Measurements from ENCODE around the gene CCNJL.
"Not testable (repeated sequence)": the region's sequence is repeated elsewhere in the genome, so short reads cannot be mapped to it uniquely, and the experiment has no call there.

The CCNJL gene, protein sequence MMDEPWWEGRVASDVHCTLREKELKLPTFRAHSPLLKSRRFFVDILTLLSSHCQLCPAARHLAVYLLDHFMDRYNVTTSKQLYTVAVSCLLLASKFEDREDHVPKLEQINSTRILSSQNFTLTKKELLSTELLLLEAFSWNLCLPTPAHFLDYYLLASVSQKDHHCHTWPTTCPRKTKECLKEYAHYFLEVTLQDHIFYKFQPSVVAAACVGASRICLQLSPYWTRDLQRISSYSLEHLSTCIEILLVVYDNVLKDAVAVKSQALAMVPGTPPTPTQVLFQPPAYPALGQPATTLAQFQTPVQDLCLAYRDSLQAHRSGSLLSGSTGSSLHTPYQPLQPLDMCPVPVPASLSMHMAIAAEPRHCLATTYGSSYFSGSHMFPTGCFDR

DNA sequence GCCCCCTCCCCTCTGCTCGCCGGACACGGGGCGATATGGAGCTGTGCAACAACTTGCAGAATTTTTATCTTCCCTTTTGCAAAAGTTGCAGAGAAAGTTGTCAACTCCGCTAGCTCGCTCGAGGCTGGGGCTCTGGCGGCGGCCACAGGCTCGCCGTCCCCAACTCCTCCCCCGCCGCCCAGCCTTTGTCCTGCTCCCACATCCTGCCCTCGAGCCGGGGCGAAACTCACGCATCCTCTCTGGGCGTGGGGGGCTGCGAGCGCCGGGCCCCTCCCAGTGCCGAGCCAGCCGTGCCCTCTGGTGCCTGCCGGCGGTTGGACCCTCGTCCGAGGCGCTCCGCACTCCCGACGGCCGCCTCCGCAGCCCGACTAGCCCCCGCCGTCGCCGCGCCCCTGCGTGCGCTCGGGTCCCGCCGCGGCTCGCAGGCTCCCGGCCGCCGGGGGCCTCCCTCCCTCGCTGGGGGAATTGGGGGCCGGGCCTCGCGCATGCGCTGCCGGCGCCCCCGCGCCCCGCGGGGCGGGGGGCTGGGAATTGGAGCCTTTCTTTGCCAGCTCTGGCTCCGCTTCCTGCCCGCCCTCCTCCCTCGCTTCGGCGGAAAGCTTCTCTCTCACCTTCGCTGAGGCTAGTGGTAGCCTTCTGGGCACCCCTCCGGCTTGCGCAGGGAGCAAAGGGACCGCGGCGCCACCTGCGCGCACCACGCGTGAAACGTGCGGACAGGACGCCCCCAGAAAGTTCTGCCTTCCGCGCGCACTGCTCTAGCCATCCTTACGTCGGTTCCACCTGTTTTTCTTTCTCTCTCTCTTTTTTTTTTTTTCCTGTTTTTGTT lies at the start of gene CCNJL:
Gene CCNJL (minus strand): TSS at position 431 of the 826 bp plus-strand sequence. CDS start 641 bp downstream, outside the sequence.
- no peak for DNase-seq (ENCODE audit: low read depth in 2 of 2)

DNA sequence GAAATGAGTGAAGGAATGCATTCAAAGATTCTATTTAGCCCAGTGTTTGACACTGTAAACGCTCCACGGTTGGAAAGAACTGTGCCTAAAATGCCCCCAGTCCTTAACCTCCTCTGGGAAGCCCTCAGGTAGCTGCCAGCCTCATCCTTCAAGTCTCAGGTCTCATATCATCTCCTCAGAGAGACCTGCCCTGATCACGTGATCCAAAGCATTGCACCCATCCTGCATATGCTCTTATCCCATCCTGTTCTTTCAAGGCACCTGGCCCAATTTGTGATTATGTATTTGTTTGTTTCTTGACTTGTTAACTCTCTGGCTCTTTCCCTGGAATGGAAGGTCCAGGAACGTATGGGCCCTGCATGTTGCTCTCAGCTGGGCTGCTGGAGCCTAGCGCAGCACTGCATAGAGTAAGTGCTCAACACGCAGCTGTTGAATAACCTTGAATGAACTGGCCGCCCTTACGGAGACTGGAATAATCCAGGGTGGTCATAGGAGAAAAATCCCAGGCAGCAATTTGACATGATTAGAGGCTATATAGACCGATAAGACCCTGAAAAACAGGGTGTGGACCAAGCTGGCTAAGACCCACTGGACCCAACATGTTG lies 49.4 kb upstream of the CCNJL start:
- DNase-seq (ENCODE audit: low read depth in 2 of 2) = no peak

DNA sequence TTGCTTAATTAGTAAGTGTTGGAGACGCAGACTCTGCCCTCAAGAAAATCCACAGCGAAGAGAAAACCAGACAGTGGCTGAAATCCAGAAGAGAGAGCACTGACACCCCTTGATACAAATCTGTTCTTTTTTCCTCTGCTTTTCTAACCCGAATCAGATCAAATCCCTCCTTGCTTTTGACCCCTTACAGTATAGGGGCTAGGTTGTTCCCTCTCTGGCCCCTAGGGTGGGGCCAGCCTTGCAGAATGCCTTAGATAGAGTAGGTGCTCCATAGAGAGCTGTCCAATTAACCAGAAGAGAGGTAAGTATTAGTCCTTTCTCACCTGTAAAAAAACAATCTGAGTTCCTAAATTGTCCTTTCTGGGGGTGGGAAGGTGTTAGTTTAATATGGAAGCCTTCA lies 47.9 kb upstream of the CCNJL start:
- DNase-seq (ENCODE audit: low read depth in 2 of 2) = no peak

DNA sequence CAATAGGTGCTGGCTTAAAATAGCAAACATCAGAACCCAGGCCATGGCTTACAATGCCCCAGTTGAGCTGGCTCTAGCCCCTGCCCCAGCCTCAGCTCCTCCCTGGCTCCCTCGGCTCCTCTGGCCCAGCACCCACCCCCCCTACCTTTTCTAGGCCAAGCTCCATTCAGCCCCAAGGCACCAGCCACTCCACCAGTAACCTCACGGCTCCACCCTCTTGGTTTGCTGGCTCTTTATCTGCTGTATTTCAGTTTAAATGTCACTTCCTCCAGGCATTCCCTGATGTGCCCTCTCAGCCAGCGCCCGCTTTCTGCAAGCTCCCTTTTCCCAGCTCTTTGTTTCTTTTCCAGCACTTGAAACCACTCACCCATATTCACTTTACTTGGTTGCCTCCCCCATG lies 47.5 kb upstream of the CCNJL start:
- no peak for DNase-seq (ENCODE audit: low read depth in 2 of 2)

DNA sequence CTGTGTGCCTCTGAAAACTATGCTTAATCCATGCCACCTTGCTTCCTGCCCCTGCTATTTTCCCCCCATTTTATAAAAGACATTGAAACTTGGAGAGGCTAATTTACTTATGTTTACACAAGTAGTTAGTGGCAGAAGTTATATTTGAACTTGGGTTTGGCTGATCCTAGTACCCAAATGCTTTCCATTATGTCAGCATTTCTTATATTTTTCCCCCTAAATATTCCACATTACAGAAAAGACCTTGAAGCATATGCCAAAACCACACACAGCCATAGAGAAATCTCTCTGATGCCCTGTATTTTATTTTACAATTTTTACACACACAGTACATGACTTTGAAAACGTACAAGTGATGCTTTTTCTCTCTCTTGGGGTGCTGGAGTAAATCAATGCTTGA lies 46.9 kb upstream of the CCNJL start:
- DNase-seq (ENCODE audit: low read depth in 2 of 2) = no peak

DNA sequence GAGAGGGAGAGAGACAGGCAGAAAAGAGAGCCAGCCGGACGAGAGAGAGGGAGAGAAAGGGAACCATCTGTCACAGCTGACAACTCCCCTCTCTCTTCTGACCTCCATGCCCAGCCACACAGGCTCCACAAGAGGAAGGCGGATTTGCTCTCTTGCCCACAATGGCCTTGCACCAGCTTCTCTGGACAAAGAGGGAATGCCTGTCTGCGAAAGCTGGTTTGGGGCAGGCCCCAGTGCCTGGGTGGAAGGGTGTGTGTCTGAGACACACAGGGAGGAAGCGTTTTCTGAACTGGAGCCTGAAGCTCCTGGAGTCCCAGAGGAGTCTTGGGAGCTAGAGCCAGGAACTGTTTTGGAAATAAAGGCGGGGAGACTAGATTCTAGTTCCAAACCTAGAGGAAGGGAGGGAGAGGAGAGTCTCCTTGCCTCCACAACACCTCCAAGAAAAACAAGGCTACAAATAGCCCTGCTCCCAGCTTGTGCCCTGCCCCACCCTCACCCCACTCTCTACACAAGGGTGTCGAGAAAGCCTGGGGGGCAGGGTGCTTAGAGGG lies 45.6 kb upstream of the CCNJL start:
- DNase-seq (ENCODE audit: low read depth in 2 of 2) = no peak

DNA sequence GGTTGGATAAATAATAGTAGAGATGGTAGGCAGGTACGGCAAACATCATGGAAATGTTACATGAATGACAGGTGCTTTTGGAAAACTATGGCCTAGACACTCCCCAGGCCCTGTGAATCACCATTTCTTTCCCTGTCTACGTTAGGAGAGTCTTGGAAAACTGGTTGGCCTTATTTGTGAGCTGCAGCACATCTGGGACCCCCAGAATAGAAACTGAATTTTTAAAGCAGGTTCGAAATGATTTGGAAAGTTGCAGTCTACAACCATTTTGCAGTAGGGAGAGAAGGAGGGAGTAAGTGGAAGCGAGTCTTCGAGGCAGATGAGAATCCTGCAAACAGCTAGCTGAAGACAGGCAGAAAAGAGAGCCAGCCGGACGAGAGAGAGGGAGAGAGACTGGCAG lies 45.0 kb upstream of the CCNJL start:
- DNase-seq (ENCODE audit: low read depth in 2 of 2) = no peak

DNA sequence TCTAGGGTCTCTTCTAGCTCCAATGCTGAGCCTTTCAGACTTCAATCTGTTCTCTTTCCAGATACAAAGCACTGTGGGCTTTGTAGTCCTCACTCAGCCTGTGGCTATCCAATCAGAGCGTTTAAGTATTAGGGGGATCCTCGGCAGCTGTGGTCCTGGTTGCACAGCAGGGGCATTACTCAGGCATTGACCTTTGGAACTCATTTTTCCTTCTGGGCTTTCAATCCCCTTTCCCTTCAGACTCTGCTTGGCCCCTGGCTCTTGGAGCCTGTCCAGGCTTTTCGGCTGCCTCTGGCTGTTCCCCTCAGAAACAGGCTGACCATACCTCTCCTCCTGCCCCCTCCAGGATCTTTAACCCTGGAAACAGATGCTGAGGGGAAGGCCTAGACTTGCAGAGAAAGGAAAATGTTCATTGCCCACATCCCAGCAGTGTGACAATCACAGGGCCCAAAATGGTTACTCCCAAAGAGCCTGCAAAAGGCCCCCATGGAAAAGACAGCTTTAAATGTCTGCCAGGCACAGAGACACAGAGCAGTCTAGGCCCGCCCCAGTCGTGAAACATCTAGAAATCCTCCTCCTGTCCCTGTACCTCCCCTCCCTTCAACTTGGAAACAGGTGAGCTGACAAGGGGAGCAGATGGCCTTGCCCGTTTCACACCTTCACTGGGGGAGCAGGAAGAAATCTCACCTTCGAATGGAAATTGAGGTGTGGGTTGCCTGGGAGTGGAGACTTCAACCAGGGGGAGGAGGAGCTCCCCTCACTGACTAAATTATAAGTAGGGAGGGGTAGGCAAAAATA lies 44.4 kb upstream of the CCNJL start:
- no peak for DNase-seq (ENCODE audit: low read depth in 2 of 2)

DNA sequence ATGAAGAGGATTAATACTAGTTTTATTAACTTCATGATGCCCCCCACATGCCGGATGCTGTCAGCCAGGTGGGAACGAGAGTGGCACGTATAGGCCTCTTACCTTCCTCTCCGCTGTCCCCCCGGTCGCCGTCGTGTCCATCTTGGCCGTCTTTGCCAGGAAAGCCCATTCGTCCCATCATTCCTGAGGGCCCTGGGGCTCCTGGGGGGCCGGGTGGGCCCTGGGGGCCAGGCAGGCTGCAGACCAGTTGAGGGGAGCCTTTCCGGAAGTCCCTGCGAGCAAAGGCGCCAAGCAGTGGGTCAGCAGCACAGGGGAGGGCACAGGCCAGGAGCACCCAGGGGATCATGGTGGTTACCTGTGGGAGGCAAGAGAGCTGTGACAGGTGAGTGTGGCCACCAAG lies 42.3 kb upstream of the CCNJL start:
- DNase-seq (ENCODE audit: low read depth in 2 of 2) = no peak

DNA sequence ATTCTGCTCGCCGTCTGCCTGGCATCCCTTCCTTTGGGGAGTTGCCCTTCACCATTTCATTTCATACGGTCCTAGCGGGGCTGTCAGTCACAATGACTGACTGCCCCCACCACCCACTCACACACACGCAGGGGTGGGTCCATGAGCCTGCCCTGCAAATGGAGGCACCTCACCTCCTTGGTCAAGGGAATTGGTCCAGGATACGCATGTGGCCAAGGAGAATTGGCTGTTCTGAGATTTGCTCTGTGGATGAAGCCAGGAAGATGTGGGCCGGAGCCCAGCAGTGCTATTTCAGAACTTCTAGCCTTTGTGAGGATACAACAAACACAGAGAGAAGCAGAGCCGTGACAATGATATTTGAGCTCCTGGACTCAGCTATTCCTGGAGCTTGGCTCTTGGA lies 41.0 kb upstream of the CCNJL start:
- no peak for DNase-seq (ENCODE audit: low read depth in 2 of 2)

DNA sequence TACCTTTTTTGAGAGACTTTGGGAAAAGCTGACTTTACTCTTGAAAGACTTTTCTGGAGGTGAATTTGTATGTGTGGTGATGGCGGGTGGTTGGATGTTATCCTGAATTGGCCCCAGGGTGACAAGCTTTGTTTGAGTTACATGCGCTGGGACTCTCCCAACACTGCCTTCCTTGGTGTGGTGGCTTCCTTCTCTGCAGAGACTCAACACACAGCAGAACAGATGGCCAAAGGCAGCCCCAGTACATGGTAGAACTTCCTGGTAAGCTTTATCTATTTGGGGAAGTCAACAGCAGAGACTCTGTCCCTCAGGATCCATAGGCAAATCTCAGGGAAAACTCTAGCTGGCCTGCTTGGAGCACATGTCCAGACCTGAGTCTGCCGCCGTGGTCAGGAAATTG lies 39.9 kb upstream of the CCNJL start:
- no peak for DNase-seq (ENCODE audit: low read depth in 2 of 2)

DNA sequence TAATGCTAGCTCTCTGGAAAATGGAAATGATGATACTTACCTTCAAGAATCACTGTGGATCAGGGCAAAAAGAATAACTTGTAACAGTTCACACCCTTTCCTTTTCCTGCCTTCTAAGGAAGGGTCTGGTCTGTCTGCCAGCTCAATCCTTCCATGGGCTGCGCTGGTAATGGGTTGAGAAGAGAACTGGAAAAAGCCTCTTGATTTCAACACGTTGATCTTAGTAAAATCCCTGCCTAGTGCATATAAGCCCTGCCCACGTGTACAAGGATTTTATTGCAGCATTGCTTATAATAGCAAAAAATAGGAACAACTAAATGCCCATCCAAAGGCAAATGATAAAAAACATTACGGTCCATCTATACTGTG lies 37.6 kb upstream of the CCNJL start:
- DNase-seq (ENCODE audit: low read depth in 2 of 2) = no peak

DNA sequence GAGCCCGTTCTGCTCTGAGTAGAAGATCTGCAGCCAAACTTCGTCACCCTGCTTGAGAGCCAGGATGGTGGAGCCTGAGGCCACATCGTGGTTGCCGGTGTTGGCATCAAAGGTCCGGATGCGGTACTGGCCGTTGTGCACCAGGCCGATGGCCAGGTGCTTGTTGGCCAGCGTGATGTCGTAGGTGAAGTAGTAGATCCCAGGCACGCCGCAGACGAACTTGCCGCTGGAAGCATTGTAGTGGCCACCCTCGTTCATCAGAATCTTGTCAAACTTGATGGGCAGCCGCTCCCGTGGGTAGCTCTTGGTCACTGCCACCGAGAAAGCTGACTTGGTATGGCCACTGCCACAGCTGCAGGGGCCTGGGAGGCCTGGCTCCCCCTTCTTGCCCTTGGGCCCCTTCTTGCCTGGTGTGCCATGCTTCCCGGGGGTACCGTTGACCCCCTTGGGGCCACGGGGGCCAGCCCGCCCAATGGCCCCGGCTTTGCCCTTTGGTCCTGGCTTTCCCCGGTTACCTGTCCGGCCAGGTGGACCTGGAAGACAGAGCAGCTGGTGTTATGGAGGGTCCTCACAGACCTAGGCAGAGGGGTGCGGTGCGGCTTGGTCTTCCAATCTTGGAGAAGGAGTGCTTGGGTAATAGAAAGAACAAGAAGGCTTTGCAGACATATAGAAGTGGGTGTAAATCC lies 37.0 kb upstream of the CCNJL start:
- no peak for DNase-seq (ENCODE audit: low read depth in 2 of 2)

DNA sequence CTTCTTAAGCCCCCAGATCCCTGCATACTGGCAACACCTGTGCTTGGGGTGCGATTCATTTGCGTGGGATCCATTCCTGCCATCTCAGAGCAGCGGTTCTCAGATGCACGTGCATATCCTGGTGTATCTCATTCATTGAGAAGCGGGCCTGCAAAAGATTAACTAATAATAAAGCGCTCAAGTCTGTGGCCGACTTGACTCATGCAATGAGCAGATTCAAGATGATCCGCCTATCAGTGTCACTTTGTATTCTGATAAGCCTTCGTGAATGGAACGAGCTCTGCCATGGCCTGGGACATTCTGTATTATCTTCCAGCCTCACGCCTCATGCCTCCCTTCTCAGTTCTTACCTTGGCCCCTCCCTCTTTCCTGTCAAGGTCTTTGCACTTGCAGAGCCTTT lies 35.7 kb upstream of the CCNJL start:
- no peak for DNase-seq (ENCODE audit: low read depth in 2 of 2)

DNA sequence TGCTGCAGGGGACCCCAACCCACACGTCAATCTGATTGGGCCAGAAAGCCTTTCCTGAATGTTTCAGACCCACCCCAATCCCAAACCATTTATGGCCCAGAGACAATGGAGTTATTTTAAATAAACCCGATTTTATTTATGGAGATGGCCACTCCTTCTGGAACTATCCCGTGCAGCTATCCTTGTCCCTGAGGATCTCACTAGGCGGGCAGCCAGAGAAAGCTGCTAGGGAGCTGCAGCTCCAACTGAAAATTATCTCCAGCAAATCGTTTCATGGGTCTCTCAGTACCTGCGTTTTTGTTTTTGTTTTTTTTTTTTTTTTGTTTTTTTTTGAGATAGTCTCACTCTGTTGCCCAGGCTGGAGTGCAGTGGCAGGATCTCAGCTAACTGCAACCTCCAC lies 35.1 kb upstream of the CCNJL start:
- DNase-seq (ENCODE audit: low read depth in 2 of 2) = no peak

DNA sequence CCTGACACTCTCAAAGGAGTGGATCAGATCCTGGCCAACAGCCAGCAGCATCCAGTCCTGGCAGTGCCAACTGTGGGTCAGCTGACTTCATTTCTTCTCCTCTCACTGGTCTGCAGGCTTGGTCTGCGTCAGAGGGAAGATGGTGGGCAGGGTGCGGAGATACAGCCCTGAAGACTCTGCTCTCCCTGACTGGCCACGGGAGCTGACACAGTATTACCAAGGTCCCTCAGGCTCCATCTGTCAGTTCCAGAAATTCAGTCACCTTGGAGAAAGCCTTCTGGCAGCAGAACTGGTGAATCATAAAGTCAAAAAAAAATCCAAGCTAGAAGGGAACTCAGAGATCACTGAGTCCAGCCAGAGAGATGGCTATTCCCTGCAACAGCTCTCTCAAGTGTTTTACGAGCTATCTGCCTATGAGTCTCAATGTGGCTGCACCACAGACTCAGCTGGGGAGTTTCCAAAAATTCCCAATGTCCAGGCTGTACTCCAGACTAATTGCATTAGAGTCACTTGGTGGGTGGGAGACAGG lies 30.1 kb upstream of the CCNJL start:
- DNase-seq (ENCODE audit: low read depth in 2 of 2) = no peak

DNA sequence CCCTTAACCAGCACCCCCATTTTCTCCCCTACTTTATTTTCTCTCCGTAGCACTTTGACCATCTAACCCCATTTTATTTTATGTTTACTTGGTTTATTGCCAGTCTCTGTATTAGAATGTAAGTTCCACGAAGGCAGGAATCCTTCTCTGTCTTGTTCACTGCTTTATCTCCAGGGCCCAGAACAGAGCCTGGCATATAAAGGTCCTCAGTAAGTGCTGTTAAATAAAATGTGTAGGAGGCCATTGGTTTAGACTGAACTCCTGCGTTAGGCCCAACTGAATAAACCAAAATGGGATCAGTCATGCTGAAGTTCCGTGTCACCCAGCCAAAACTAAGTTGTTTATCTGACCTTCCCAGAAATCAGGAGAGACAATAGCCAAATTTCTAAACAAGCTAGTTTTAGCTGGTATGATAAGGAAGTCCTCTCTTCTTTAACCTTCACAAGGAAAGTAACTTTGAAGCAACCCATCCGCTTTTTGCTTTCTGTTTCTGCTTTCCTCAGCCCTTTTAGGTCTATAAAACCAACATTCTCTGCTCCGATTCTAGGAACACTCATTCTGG lies 29.0 kb upstream of the CCNJL start:
- DNase-seq (ENCODE audit: low read depth in 2 of 2) = no peak

DNA sequence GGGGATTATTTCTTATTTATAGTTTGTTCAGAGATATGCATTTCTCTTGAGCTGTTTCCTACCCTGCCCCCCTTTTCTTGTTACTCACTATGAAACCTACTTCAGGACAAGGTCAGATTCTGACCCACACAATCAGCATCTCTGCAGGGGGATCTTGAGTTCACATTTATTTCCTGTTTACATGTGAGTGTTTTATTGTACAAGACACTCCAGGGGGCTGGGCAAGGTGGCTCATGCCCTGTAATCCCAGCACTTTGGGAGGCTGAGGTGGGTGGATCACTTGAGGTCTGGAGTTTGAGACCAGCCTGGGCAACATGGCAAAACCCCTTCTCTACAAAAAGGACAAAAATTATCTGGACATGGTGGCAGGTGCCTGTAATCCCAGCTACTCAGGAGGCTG lies 28.1 kb upstream of the CCNJL start:
- DNase-seq (ENCODE audit: low read depth in 2 of 2) = not testable (repeated sequence)

DNA sequence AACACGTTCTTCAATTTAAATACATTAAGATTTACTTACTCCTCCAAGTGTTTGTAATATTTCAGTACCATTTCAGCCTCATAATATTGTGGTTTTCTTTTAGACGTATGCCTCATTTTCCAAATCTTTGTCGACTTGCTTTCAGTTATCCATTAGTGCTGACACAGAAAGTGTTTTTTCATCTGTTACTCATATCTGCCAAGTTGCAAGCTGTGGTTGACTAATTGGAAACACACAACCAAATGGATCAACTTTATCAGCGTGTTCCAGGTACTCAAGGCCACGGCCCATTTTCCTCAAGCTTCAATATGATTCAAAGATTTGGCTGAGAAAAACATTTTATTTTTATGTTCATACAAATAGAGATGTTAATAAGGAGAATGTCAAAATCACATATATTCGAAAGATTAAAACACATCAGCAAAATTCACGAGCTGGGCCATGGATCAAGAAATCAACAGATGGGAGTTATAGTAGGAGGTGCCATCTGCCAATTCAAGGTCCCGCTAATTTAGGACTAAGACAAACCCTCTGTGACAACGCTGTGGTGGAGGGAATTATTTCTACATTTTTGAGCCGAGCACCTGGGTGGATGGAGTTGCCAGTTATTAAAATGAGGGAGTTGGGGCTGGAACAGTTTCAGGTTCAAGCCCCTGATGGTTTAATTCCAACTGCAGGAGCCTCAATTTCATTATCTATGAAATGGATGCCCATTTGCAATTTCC lies 27.2 kb upstream of the CCNJL start:
- DNase-seq (ENCODE audit: low read depth in 2 of 2) = no peak

DNA sequence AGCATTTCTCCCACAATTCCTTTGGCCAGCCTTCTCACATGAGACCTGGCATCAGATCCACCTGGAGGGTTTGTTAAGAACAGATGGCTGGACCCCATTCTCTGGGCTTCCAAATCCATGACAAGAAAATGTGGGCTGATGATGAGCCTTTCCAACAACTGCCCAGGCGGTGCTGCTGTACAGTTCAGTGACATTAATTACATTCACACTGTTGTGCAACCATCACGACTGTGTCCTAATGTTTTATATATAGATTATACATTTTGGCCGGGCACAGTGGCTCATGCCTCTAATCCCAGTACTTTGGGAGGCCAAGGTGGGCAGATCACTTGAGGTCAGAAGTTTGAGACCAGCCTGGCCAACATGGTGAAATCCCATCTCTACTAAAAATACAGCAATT lies 22.4 kb upstream of the CCNJL start:
- DNase-seq (ENCODE audit: low read depth in 2 of 2) = not testable (repeated sequence)
